Measurements from ENCODE around the gene CNGB1.

Gene CNGB1

GRCh38 chr16:57977418-57978069, 6.6 kb upstream of the CNGB1 start:
- DNase-seq (ENCODE audit: low read depth in 1 of 2, low spot score in 1 of 2): no peak

DNA sequence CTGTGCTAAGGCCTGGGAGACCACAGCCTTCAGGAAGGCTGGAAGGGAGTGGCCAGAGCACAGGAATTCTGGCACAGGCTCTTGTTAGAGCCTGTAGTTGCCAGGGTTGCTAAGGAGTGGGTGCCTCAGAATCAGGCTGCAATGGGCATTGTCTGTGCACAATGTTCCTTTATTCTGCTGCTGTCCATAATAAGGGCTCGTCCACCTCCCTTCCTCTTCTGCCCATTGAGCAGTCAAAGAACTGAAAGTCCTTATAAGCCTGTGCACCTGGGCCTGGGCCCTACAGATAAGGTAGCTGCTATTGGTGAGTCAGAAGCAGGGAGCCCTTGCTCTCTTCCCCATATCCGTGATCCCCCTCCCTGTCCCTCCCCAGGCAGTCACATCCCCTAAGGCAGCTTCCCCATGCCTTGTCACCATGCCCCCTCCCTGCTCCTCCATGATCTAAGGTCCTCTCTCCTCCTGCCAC, 5.4 kb upstream of the CNGB1 start:
- no peak for DNase-seq (ENCODE audit: low read depth in 1 of 2, low spot score in 1 of 2)

DNA sequence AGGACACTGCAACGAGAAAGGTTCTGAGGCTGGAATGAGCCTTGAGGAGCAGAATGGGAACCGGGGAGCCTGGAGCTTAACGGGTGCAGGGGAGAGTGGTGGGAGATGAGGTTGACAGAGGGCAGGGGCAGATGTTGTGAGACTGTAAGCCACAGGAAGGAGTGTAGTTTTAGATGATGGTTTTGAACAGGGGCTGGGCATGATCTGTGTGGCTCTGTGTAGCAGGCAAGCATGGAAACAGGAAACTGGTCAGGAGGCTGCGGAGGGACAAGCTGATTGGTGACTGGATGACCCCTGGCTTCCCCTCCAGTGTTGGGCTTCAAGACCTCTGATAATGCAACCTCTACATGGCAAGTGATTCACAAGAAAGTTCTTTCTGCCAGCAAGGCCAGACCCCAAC, 1.4 kb upstream of the CNGB1 start:
- DNase-seq (ENCODE audit: low read depth in 1 of 2, low spot score in 1 of 2): no peak

- DNase-seq (ENCODE audit: low read depth in 1 of 2, low spot score in 1 of 2): no peak
These were observed 920 bp upstream of the CNGB1 start for GRCh38 chr16:57971848-57972247.

GRCh38 chr16:57970319-57970718, 609 bp downstream of the CNGB1 start:
- no peak for DNase-seq (ENCODE audit: low read depth in 1 of 2, low spot score in 1 of 2)

DNA sequence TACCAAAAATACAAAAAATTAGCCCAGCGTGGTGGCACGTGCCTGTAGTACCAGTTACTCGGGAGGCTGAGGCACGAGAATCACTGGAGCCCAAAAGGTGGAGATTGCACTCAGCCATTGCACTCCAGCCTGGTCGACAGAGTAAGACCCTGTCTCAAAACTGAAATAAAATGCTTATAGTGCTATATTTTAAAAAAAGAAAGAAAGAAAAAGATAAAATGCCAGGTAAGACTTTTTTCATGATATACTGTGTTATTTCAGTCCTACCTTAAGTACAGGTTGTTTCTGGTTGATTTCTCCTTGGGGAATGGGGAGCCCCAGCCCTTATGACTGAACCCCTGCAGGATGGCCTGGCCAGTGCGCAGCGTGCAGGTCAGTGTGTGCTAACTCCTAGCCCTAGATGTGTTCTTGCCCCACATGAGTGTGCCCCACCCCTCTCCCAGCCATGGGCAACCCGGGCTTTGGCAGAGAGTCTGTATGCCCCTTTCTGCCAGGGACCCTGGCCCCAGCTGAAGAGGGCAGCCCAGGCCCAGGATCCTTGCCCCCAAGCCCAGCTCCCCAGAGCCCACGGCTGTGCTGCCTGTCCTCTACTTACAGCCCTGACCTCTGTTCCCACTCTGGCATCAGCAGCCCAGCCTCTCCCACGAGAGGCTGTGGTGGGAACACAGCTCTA, 1.3 kb downstream of the CNGB1 start:
- no peak for DNase-seq (ENCODE audit: low read depth in 1 of 2, low spot score in 1 of 2)

- DNase-seq (ENCODE audit: low read depth in 1 of 2, low spot score in 1 of 2): no peak
These were observed 3.0 kb downstream of the CNGB1 start for GRCh38 chr16:57967916-57968315.

GRCh38 chr16:57966986-57967385, 3.9 kb downstream of the CNGB1 start:
- no peak for DNase-seq (ENCODE audit: low read depth in 1 of 2, low spot score in 1 of 2)

DNA sequence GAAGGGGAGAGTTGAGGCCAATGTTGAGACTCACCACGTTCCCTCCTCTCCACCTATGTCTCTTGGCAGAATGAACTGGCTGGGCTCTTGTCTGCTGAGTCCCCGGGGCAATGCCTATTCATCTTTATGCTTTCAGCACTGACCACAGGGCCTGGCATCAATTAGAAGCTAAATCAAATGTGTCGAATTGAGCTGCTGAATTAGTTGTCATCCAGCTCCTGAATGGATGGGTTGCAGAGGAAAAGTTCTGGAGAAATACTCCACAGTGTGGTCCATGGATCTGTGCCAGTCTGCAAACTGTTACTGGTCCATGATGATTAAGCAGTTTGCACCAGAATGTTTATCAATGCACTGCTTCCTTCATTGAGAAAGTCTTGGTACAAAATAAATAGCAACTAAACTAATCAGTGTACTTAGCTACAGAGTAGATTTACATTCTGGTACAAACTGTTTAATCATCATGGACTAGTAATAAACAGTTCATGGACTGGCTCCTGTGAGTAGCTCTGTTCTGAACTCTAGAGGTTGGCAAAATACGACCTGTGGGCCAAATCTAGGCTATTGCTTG, 4.6 kb downstream of the CNGB1 start:
- DNase-seq (ENCODE audit: low read depth in 1 of 2, low spot score in 1 of 2): no peak

- DNase-seq (ENCODE audit: low read depth in 1 of 2, low spot score in 1 of 2): no peak
These were observed 6.7 kb downstream of the CNGB1 start for GRCh38 chr16:57964157-57964700.

- DNase-seq (ENCODE audit: low read depth in 1 of 2, low spot score in 1 of 2): no peak
These were observed 8.2 kb downstream of the CNGB1 start for GRCh38 chr16:57962756-57963155.

DNA sequence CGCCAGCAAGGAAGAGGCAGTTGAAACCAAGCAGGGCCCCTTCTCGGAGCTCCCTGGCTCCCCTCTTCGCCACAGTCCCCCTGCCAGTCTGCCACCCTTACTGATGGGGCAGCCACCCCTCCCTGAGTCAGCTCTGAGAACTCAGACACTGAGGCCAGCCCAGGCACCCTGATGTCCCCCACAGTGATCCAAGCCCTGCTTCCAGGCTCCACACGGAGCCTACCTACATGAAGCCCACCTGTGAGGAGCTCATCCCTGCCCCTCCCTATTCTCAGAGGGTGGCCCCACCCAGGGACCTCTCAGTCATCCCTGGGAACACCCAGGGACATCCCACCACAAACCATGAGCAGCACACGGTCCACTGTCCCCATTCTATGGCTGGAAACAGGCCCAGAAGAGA, 8.9 kb downstream of the CNGB1 start:
- DNase-seq (ENCODE audit: low read depth in 1 of 2, low spot score in 1 of 2): no peak

GRCh38 chr16:57961538-57961937, 9.4 kb downstream of the CNGB1 start:
- no peak for DNase-seq (ENCODE audit: low read depth in 1 of 2, low spot score in 1 of 2)

DNA sequence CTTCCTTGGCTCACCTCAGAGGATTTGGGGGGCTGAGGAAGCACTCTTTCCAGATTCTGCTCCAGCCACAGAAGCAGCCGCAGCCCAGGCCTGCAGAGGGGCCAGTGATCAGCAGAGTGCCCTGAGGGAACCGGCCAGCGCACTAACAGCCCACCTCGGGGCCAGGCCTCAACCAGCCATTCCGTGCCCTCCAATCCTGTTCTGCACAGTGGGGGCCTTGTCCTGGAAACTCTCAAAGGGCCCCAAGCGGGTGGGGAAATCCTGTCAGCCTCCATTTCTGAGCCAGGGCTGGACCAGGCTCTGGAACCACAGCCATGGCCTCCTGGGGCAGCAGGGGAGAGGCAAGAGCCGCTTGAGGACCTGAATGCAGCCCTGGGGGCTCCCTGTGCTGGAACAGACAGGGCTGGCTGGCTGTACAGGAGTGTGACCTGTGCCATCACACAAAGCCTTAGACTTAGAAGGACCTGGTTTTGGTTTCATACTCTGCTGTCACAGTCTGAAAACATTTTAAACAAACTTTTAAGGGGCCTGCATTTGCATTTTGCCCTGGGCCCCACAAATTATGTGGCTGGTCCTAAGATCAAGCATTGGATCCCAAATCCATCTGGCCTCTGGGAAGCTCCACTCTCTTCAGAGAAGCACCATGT, 10.0 kb downstream of the CNGB1 start:
- DNase-seq (ENCODE audit: low read depth in 1 of 2, low spot score in 1 of 2): no peak

GRCh38 chr16:57960310-57960709, 10.6 kb downstream of the CNGB1 start:
- no peak for DNase-seq (ENCODE audit: low read depth in 1 of 2, low spot score in 1 of 2)

DNA sequence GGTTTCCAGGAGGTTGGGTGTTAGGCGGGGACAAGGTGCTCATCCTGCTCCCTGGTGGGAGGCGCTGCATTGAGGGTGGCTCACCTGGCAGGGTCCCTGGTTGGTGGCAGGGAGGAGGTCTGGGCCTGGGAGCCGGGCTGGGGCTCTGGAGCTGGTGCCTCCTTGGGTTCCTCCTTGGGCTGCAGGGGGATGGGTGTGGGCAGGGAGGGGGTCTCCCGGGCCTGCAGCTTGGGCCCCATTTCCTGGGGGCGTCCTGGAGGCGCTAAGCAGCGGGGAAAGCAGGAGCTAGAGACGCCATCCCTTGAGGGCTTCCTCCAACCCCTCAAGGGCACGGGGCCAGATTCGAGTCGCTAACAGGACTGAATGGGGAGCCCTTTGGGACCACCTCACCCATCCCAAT, 11.1 kb downstream of the CNGB1 start:
- no peak for DNase-seq (ENCODE audit: low read depth in 1 of 2, low spot score in 1 of 2)

- DNase-seq (ENCODE audit: low read depth in 1 of 2, low spot score in 1 of 2): no peak
These were observed 11.8 kb downstream of the CNGB1 start for GRCh38 chr16:57959121-57959520.

DNA sequence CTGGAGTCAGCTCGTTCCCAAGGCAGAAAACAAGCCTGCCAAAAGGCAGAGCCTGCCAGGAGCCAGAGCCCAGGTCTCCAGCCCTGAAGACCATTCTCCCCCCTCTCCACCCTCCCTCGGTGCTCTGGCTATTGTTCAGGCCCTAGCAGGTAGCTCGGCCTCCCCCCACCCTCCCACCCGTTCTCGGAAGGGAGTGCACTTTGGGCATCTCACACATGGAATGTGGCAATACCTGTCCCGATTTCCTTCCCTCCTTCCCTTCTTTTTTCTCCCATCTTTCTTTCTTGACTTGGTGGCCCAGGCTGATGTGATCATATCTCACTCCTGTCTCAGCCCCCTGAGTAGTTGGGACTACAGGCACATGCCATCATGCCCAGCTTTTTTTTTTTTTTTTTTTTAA, 12.4 kb downstream of the CNGB1 start:
- DNase-seq (ENCODE audit: low read depth in 1 of 2, low spot score in 1 of 2): no peak

GRCh38 chr16:57957673-57958392, 13.1 kb downstream of the CNGB1 start:
- no peak for DNase-seq (ENCODE audit: low read depth in 1 of 2, low spot score in 1 of 2)

DNA sequence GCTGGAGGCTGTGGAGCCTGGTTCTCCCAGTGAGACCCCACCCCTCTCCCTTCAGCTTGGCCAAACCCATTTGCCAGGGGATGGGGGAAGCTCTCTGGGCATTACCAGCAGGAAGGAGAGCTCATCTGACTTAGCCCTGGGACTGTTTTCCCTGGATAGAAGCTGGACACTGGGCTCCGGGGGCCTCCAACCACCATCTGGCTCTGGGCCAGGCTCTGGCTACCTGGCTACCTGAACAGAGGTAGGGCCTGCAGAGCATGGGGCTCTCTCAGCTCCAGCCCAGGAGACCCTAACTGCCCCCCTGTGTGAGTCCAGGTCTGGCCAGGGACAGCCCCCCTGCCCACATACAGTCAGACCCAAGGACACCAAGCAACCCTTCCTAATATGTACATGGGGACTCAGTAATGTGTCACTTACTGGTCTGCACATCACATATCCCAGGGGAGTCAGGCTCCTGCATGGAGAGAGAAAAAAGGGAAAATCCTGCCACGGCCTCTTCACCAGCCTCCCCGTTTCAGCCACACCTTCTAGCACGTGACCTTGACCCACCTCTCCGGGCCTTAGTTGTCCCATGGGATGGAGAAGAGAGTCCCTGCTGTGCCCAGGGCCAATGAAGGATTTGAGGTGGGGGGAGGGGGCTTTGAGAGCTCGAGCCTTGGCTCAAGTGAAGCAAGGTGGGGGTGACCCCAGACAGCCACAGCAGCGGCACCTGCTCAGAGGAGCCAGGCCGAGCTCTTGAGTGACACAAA, 13.8 kb downstream of the CNGB1 start:
- no peak for DNase-seq (ENCODE audit: low read depth in 1 of 2, low spot score in 1 of 2)

Data from activated CD4-positive, alpha-beta T cell treated with anti-CD3 and anti-CD28 coated beads, Interleukin-2, amount 50 U/mL, for 24 hours (primary cell).